EH (cell line): ENCODE results near the gene TAS1R3.
A peak's percentile ranks its signal among the peaks of the same experiment; 100 is the strongest.

Experiments
- DNase-seq: peaks from one replicate; pipeline ENCODE4 v3.0.0-alpha.2; 2015; ENCODE audit warnings: low read depth

The TAS1R3 gene

GRCh38 chr1:1371746-1372711 lies 40.9 kb downstream of the TAS1R3 start:
- DNase-seq = peak; percentile 65

GRCh38 chr1:1373051-1373814 lies 42.2 kb downstream of the TAS1R3 start:
- no peak for DNase-seq

- DNase-seq = no peak
Observed at GRCh38 chr1:1373815-1374588, 42.9 kb downstream of the TAS1R3 start.

GRCh38 chr1:1374589-1374928 lies 43.5 kb downstream of the TAS1R3 start:
- peak; percentile 9 for DNase-seq

GRCh38 chr1:1374929-1375662 lies 44.0 kb downstream of the TAS1R3 start, which contains the start of gene AURKAIP1:
Gene AURKAIP1, minus strand, starts transcription at chr1:1375207. Its CDS starts 451 bp downstream, at chr1:1374756.
- peak; percentile 100 for DNase-seq

- DNase-seq = no peak
Observed at GRCh38 chr1:1376551-1377226, 45.6 kb downstream of the TAS1R3 start.

GRCh38 chr1:1377540-1378205 lies 46.6 kb downstream of the TAS1R3 start:
- no peak for DNase-seq

GRCh38 chr1:1380860-1381259 lies 49.8 kb downstream of the TAS1R3 start:
- no peak for DNase-seq

GRCh38 chr1:1381294-1381693 lies 50.2 kb downstream of the TAS1R3 start:
- DNase-seq = no peak
